CD14-positive monocyte (primary cell): ENCODE results near the gene PTPRD. TPM values are rescaled to one million over a fixed set of nuclear protein-coding genes. Genes with fewer than 3 reads are reported as not detected.

Experiments
- DNase-seq, 3 donors: peaks; one replicate each; pipeline ENCODE4 v3.0.0-alpha.2; 2011 to 2022
- H2AFZ ChIP-seq: 2 replicates; pipeline ENCODE4 v1.6.0; 2012; ENCODE audit warnings: mild to moderate bottlenecking, low read depth, low read length, inconsistent platforms; ENCODE audit not compliant: insufficient read depth, poor library complexity, severe bottlenecking
- H3K27ac ChIP-seq, 2 donors: 1 replicate in 1 of 2; 2 replicates in 1 of 2; pipeline ENCODE4 v1.5.1; 2012 to 2013; ENCODE audit warnings: low read length in 2 of 2, control low read depth in 1 of 2, inconsistent platforms in 1 of 2, low read depth in 1 of 2, mild to moderate bottlenecking in 1 of 2
- H3K27me3 ChIP-seq, 2 donors: one replicate each; pipeline versions ENCODE4 v1.6.0 to v1.6.1; 2011 to 2013; ENCODE audit warnings: low read length in 2 of 2; ENCODE audit not compliant: control insufficient read depth in 2 of 2, insufficient read depth in 2 of 2
- H3K36me3 ChIP-seq, 2 donors: replicated peaks in 1 of 2; 1 replicate in 1 of 2; 2 replicates in 1 of 2; pipeline versions ENCODE4 v1.5.1 to v1.6.1; 2012 to 2013; ENCODE audit warnings: low read length in 2 of 2, control low read depth in 1 of 2, inconsistent platforms in 1 of 2, mild to moderate bottlenecking in 1 of 2; ENCODE audit not compliant: insufficient read depth in 2 of 2, control insufficient read depth in 1 of 2
- H3K4me1 ChIP-seq, 2 donors: 1 replicate in 1 of 2; 2 replicates in 1 of 2; pipeline versions ENCODE4 v1.5.1 to v1.6.1; 2012 to 2013; ENCODE audit warnings: low read length in 2 of 2, control low read depth in 1 of 2, inconsistent platforms in 1 of 2, mild to moderate bottlenecking in 1 of 2, moderate library complexity in 1 of 2; ENCODE audit not compliant: insufficient read depth in 2 of 2, control insufficient read depth in 1 of 2
- H3K4me2 ChIP-seq: replicated peaks from 2 replicates; pipeline ENCODE3; 2012; ENCODE audit warnings: low read length, moderate library complexity, mild to moderate bottlenecking; ENCODE audit not compliant: poor library complexity, severe bottlenecking; ENCODE audit errors: extremely low read depth
- H3K4me3 ChIP-seq, 3 experiments: fragments of 200-600 bp in 1 of 3; sonication (generic) in 1 of 3; replicated peaks in 1 of 3; 1 replicate in 2 of 3; 2 replicates in 1 of 3; pipeline ENCODE4 v1.5.1; 2011 to 2013; ENCODE audit warnings: low read length in 3 of 3, mild to moderate bottlenecking in 3 of 3, control low read depth in 2 of 3, low read depth in 2 of 3, inconsistent platforms in 1 of 3, moderate library complexity in 1 of 3
- H3K79me2 ChIP-seq: 2 replicates; pipeline ENCODE4 v1.6.0; 2012; ENCODE audit warnings: mild to moderate bottlenecking, control low read depth, inconsistent platforms, low read length, moderate library complexity; ENCODE audit not compliant: insufficient read depth
- H3K9ac ChIP-seq: 2 replicates; pipeline ENCODE4 v1.6.0; 2017; ENCODE audit warnings: low read length, mild to moderate bottlenecking; ENCODE audit not compliant: insufficient read depth, poor library complexity, severe bottlenecking
- H3K9me3 ChIP-seq, 2 donors: replicated peaks in 1 of 2; 1 replicate in 1 of 2; 2 replicates in 1 of 2; pipeline versions ENCODE4 v1.5.1 to v1.6.1; 2012 to 2013; ENCODE audit warnings: low read length in 2 of 2, control low read depth in 1 of 2; ENCODE audit not compliant: control insufficient read depth in 1 of 2, insufficient read depth in 1 of 2
- H4K20me1 ChIP-seq: 2 replicates; pipeline ENCODE4 v1.6.0; 2012; ENCODE audit warnings: mild to moderate bottlenecking, low read length, control low read depth, moderate library complexity; ENCODE audit not compliant: insufficient read depth
- H3K27ac Mint-ChIP-seq, 7 donors: one replicate each; pipeline ENCODE4 v1.8.0; 2020; ENCODE audit warnings: mild to moderate bottlenecking in 7 of 7, mixed read lengths in 7 of 7, moderate library complexity in 6 of 7, inconsistent platforms in 2 of 7
- H3K27me3 Mint-ChIP-seq, 3 donors: one replicate each; pipeline ENCODE4 v1.8.0; 2021 to 2022; ENCODE audit warnings: low read depth in 3 of 3, mild to moderate bottlenecking in 3 of 3, mixed read lengths in 3 of 3, moderate library complexity in 3 of 3, inconsistent platforms in 1 of 3
- H3K36me3 Mint-ChIP-seq, 2 donors: one replicate each; pipeline ENCODE4 v1.8.0; 2020; ENCODE audit warnings: mixed read lengths in 2 of 2, inconsistent platforms in 1 of 2, mild to moderate bottlenecking in 1 of 2
- H3K4me1 Mint-ChIP-seq: one replicate; pipeline ENCODE4 v1.8.0; 2020; ENCODE audit warnings: mild to moderate bottlenecking, mixed read lengths
- H3K4me3 Mint-ChIP-seq, 2 donors: one replicate each; pipeline ENCODE4 v1.8.0; 2020; ENCODE audit warnings: mild to moderate bottlenecking in 2 of 2, mixed read lengths in 2 of 2, moderate library complexity in 1 of 2
- H3K9me3 Mint-ChIP-seq, 7 donors: one replicate each; pipeline ENCODE4 v1.8.0; 2020 to 2022; ENCODE audit warnings: mixed read lengths in 7 of 7, mild to moderate bottlenecking in 6 of 7, moderate library complexity in 6 of 7, inconsistent platforms in 2 of 7
- WGBS: methylation state at CpG from one replicate; pipeline ENCODE4 v1.1.5; 2013; ENCODE audit warnings: missing lambda C conversion rate; ENCODE audit not compliant: insufficient coverage; 5-methylcytosine and 5-hydroxymethylcytosine counted together
- intact Hi-C, 2 donors: fragments of 100-400 bp; cut with micrococcal nuclease; formaldehyde crosslinking; loops; one replicate each; pipeline versions ENCODE4 v1.15.0 to v1.15.1; 2023
- polyA plus RNA-seq, 3 donors: library from polyadenylated mRNA; depleted of rRNA in 1 of 3; unstranded in 2 of 3; stranded (reverse) in 1 of 3; fragments of 300-500 nt in 2 of 3; fragments of >200 nt in 1 of 3; fragmentation: Illumina TruSeq in 2 of 3; gene quantifications; 1 replicate in 2 of 3; 2 replicates in 1 of 3; pipeline ENCODE4 v1.2.3, GENCODE V29; 2012 to 2021
- TF ChIP-seq, protein P1 (sequence below): fragments of 200-600 bp; IDR thresholded peaks from one replicate; pipeline ENCODE4 v1.8.0; 2022; ENCODE audit warnings: antibody characterized with exemption, mild to moderate bottlenecking

Gene PTPRD
- polyA plus RNA-seq, 3 donors = not detected

- H3K4me1 Mint-ChIP-seq = peaks cover 23% of the 10 kb centered on the region
- Histone ChIP-seq H3K27ac (no peak overlapping the region), H3K4me3 (no peak overlapping the region), H3K9ac (no peak overlapping the region), H3K79me2 (no peaks in the 10 kb centered on the region), H3K4me1 (peaks cover 15 to 17% of the 10 kb centered on the region in 2 donors), H3K9me3 (no peaks in the 10 kb centered on the region), H2AFZ (no peak overlapping the region), H3K27me3 (peaks cover 3 to 13% of the 10 kb centered on the region in 2 donors), H4K20me1 (no peaks in the 10 kb centered on the region), H3K4me2 (no peak overlapping the region), H3K36me3 (no peaks in the 10 kb centered on the region)
- H3K9me3 Mint-ChIP-seq = peaks cover 0 to 7% (median 2%) of the 10 kb centered on the region in 7 donors
- intact Hi-C loops = no loop called here
- H3K27ac Mint-ChIP-seq = peak overlapping the region in 2 of 7 donors; percentile 0 to 6
- TF ChIP-seq, protein P1, sequence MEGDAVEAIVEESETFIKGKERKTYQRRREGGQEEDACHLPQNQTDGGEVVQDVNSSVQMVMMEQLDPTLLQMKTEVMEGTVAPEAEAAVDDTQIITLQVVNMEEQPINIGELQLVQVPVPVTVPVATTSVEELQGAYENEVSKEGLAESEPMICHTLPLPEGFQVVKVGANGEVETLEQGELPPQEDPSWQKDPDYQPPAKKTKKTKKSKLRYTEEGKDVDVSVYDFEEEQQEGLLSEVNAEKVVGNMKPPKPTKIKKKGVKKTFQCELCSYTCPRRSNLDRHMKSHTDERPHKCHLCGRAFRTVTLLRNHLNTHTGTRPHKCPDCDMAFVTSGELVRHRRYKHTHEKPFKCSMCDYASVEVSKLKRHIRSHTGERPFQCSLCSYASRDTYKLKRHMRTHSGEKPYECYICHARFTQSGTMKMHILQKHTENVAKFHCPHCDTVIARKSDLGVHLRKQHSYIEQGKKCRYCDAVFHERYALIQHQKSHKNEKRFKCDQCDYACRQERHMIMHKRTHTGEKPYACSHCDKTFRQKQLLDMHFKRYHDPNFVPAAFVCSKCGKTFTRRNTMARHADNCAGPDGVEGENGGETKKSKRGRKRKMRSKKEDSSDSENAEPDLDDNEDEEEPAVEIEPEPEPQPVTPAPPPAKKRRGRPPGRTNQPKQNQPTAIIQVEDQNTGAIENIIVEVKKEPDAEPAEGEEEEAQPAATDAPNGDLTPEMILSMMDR = no peak
- WGBS = 33% methylated on average over 1 of the region's 1 CpG
- no peak overlapping the region for H3K4me3 Mint-ChIP-seq
- peaks cover 2 to 20% (median 13%) of the 10 kb centered on the region in 3 donors for H3K27me3 Mint-ChIP-seq
- DNase-seq = peak; percentile 10 to 19 (median 14)
- H3K36me3 Mint-ChIP-seq = no peaks in the 10 kb centered on the region
Observed at GRCh38 chr9:8653855-8654254, 1958.9 kb downstream of the PTPRD start.

GRCh38 chr9:8653111-8653510 is 1959.7 kb downstream of the PTPRD start:
- H3K36me3 Mint-ChIP-seq = no peaks in the 10 kb centered on the region
- intact Hi-C loops = no loop called here
- no peak overlapping the region for H3K27ac Mint-ChIP-seq

More at GRCh38 chr9:8653111-8653510, 1959.7 kb downstream of the PTPRD start:
- no peak overlapping the region for H3K4me3 ChIP-seq
- no peak overlapping the region for H3K4me2 ChIP-seq
- Mint-ChIP-seq H3K27me3 (peaks cover 2 to 20% (median 13%) of the 10 kb centered on the region in 3 donors), H3K9me3 (peaks cover 0 to 5% (median 0%) of the 10 kb centered on the region in 7 donors), H3K4me1 (peaks cover 30% of the 10 kb centered on the region), H3K4me3 (no peak overlapping the region)
- DNase-seq = no peak
- TF ChIP-seq, protein P1 = no peak
- no CpG with 5 or more reads among the region's 2 CpGs for WGBS
- H3K27me3 ChIP-seq = peaks cover 3 to 13% of the 10 kb centered on the region in 2 donors
- no peaks in the 10 kb centered on the region for H3K79me2 ChIP-seq
- H3K9me3 ChIP-seq = no peaks in the 10 kb centered on the region
- peaks cover 22 to 24% of the 10 kb centered on the region in 2 donors for H3K4me1 ChIP-seq
- no peaks in the 10 kb centered on the region for H3K36me3 ChIP-seq
- H2AFZ ChIP-seq = no peak overlapping the region
- H3K9ac ChIP-seq = no peak overlapping the region
- H4K20me1 ChIP-seq = no peaks in the 10 kb centered on the region
- H3K27ac ChIP-seq = no peak overlapping the region
